Measurements from ENCODE around the gene CREB1. TPM values are rescaled to one million over a fixed set of nuclear protein-coding genes. Genes with fewer than 3 reads are reported as not detected.
A peak's percentile ranks its signal among the peaks of the same experiment; 100 is the strongest.

Gene CREB1
- total and polyA plus RNA-seq, 9 of the 15 experiments (the other 6 are each of a cell fraction or from before 2014, with no cell fraction given) = 8.9 to 51.3 (median 19.5) TPM

GRCh38 chr2:207528980-207529329 lies 807 bp upstream of the CREB1 start:
- Histone ChIP-seq H3K79me2 (ENCODE audit: control insufficient read depth, insufficient read depth, low read length) (peaks cover 56% of the 10 kb centered on the region), H3K27me3 (ENCODE audit: control insufficient read depth in 2 of 2, insufficient read depth in 2 of 2, low read length in 2 of 2) (no peaks in the 10 kb centered on the region), H3K9me3 (replicated peaks; ENCODE audit: control insufficient read depth, insufficient read depth, low read depth, low read length) (no peaks in the 10 kb centered on the region), H2AFZ (ENCODE audit: low read depth, low read length) (peak overlapping the region; percentile 81), H3K9me1 (ENCODE audit: control insufficient read depth, insufficient read depth, low read length) (no peaks in the 10 kb centered on the region), H3K4me1 (replicated peaks in 1 of 2; ENCODE audit: control insufficient read depth in 2 of 2, insufficient read depth in 2 of 2, low read length in 2 of 2) (peaks cover 8 to 12% of the 10 kb centered on the region in 2 experiments; a peak in 4 of 5 replicates), H3K27ac (ENCODE audit: extremely low read depth, low read depth, low read length) (peak overlapping the region; percentile 90), H3K36me3 (ENCODE audit: control insufficient read depth, insufficient read depth, low read length) (no peaks in the 10 kb centered on the region; the same call in 2 of the 3 replicates), H4K20me1 (replicated peaks; ENCODE audit: control insufficient read depth, insufficient read depth, low read length) (no peaks in the 10 kb centered on the region), H3K4me2 (ENCODE audit: insufficient read depth, low read length) (peak overlapping the region; percentile 84), H3K4me3 (peak overlapping the region; percentile 73), H3K9ac (ENCODE audit: insufficient read depth in 1 of 2, low read depth in 2 of 2, low read length in 2 of 2) (peak overlapping the region; percentile 85 to 96)
- POLR2A ChIA-PET = no interaction called here
- in situ Hi-C loops (cut with MboI) = no loop called here
- ATAC-seq (peak; percentile 22), FAIRE-seq (no peak), DNase-seq (ENCODE audit: extremely low read depth in 1 of 4, low spot score in 3 of 4) (peak in 3 of 4 experiments; percentile 29 to 41 (median 40))
- intact Hi-C loops (cut with micrococcal nuclease) = loop anchor here (2.0 to 5.0 kb wide), 3 partner anchors 47 to 183 kb away; partner anchors contain the start of genes CCNYL1 and METTL21A
- WGBS (ENCODE audit: insufficient coverage, low coverage, missing lambda C conversion rate) = 2% methylated on average over 5 of the region's 17 CpGs
- CTCF ChIA-PET (ENCODE audit: low intra/inter-chr PET ratio) = no interaction called here
- BruUV-seq (replicated peaks) = no TSS peak
- TF ChIP-seq ZNF444 (CRISPR knock-in tag; IDR thresholded peaks at IDR 0.05) (no peak), PCBP1 (IDR thresholded peaks at IDR 0.05; ENCODE audit: low read depth, low read length, poor library complexity, severe bottlenecking) (no peak), ZZZ3 (IDR thresholded peaks at IDR 0.05) (no peak), PREB (CRISPR knock-in tag; IDR thresholded peaks at IDR 0.05) (no peak), ZBTB11 (CRISPR knock-in tag; IDR thresholded peaks at IDR 0.05) (no peak), ZNF280A (IDR thresholded peaks at IDR 0.05; ENCODE audit: low read depth, partially characterized antibody) (no peak), XRCC4 (IDR thresholded peaks at IDR 0.05; ENCODE audit: extremely low read depth, insufficient read depth, insufficient read length) (no peak), SMARCA4 (IDR thresholded peaks at IDR 0.05) (no peak), ZNF277 (CRISPR knock-in tag; IDR thresholded peaks at IDR 0.05; ENCODE audit: borderline replicate concordance) (no peak), SIRT6 (IDR thresholded peaks at IDR 0.05; ENCODE audit: low read depth, low read length) (no peak), ATF1 (CRISPR knock-in tag; IDR thresholded peaks at IDR 0.05) (no peak), ATF1 (tag; IDR thresholded peaks at IDR 0.05) (no peak), NCOA1 (IDR thresholded peaks at IDR 0.05; ENCODE audit: low read depth) (no peak), MBD2 (IDR thresholded peaks at IDR 0.05; ENCODE audit: borderline replicate concordance, low read depth) (no peak)

Measured in K562 (cell line).